GM13976 (cell line): Measurements from ENCODE around the gene TBC1D26.
"Not testable (repeated sequence)": the region's sequence is repeated elsewhere in the genome, so short reads cannot be mapped to it uniquely, and the experiment has no call there.

Experiments
- DNase-seq: peaks from one replicate; pipeline ENCODE4 v3.0.0; 2012; ENCODE audit warnings: low spot score
- in situ Hi-C: fragments of 300-500 bp; cut with MboI; formaldehyde crosslinking; loops from one replicate; pipeline ENCODE4 v1.12.0; 2022; ENCODE audit warnings: low sequenced_read_pairs, mixed read lengths, inconsistent platforms; ENCODE audit not compliant: unreplicated experiment

TBC1D26 gene

GRCh38 chr17:15731900-15732299 is at the start of gene TBC1D26:
TBC1D26 (plus strand) TSS chr17:15732283; CDS start chr17:15735349, 3,066 bp downstream.
- peak; percentile 1 for DNase-seq
- in situ Hi-C loops: not testable (repeated sequence)

GRCh38 chr17:15683135-15683534 is 48.9 kb upstream of the TBC1D26 start:
- in situ Hi-C loops: not testable (repeated sequence)

GRCh38 chr17:15683824-15684478 is 48.1 kb upstream of the TBC1D26 start, which contains the start of gene TRIM16:
TRIM16 (minus strand) TSS chr17:15684311; CDS start chr17:15651609, 32,702 bp downstream.
- peak; percentile 71 for DNase-seq

More at GRCh38 chr17:15683135-15683534, 48.9 kb upstream of the TBC1D26 start:
- peak; percentile 3 for DNase-seq

GRCh38 chr17:15687494-15687893 is 44.6 kb upstream of the TBC1D26 start:
- DNase-seq, in situ Hi-C loops: not testable (repeated sequence)

More at GRCh38 chr17:15683824-15684478, 48.1 kb upstream of the TBC1D26 start, which contains the start of gene TRIM16:
- in situ Hi-C loops: not testable (repeated sequence)

- DNase-seq, in situ Hi-C loops: not testable (repeated sequence)
These were observed 33.1 kb upstream of the TBC1D26 start for GRCh38 chr17:15698967-15699366.

GRCh38 chr17:15699413-15699924 is 32.6 kb upstream of the TBC1D26 start, which contains the start of gene ZNF286A:
ZNF286A (plus strand) TSS chr17:15699752; CDS start chr17:15700330, 578 bp downstream.
- peak; percentile 93 for DNase-seq
- in situ Hi-C loops: not testable (repeated sequence)

DNA sequence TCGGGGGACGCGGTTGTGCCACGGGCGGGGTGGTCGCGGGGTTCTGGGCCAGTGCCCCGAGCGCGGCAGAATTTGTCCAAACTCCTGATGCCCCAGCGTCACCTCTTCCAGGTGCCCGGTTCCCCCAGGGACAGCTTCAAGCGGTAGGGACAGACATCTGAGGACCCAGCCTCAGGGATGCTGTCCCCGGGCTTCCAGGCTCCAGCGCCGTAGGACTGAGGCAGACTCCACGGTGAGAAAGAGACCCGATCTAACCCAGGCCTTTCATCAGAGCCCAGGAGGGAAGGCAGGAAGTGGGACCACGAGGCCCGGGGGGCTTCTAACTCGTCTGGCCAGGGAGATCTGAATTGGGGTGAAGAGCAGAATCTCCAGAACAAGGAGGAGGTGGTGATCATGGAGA is 32.1 kb upstream of the TBC1D26 start:
- DNase-seq, in situ Hi-C loops: not testable (repeated sequence)

DNA sequence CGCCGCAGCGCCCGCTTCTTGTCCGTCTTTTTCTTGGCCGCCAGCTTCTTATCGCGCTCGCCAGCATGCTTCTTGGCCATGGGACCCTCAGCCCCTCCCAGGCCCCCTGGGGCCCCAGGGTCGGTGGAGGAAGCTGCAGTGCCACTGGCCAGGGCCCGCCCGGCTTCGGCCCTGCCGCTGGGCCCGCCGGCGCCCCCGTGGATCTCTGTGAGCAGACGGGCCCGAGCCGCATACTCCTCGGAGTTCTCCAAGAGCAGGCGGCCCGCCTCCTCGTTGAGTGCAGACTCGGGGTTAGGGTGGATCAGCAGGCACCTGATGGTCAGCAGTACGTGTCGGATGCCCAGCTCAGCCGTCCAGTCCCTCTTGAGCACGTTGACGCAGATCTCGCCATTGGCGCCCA is 27.8 kb upstream of the TBC1D26 start:
- DNase-seq, in situ Hi-C loops: not testable (repeated sequence)

DNA sequence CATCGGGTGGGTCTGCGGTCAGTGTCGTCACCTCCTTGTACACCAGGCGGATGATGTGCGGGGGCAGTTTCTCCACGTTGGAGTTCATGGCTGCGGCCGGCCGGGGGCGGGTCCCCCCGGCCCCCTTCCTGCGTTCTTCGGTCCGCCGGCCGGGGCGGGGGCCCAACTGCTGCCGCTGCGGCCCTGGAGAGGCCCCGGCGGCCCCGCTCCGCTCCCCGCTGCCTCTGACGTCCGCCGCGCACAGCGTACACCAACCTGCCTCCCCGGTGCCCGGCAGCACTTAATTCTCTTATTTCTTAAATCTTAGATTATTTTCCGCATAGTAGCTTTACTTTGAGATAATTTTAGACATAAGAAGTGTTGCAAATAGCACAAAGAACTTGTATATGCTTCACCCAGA is 27.3 kb upstream of the TBC1D26 start:
- DNase-seq, in situ Hi-C loops: not testable (repeated sequence)

DNA sequence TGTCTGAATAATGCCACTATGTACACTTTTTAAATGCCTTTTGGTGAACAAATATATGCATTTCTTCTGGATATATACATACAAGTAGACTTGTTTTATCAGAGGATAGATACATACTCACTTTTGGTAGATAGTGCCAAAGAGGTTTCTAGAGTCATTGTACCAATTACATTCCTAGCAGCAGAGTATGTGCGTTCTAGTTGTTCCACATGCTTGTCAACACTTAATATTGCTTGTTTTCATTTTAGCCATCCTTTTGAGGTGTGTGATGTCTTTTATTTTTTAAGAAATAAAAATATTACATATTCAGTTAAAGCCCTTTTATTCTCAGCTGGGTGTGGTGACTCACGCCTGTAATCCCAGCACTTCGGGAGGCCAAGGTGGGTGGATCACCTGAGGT is 23.2 kb upstream of the TBC1D26 start:
- in situ Hi-C loops: not testable (repeated sequence)

DNA sequence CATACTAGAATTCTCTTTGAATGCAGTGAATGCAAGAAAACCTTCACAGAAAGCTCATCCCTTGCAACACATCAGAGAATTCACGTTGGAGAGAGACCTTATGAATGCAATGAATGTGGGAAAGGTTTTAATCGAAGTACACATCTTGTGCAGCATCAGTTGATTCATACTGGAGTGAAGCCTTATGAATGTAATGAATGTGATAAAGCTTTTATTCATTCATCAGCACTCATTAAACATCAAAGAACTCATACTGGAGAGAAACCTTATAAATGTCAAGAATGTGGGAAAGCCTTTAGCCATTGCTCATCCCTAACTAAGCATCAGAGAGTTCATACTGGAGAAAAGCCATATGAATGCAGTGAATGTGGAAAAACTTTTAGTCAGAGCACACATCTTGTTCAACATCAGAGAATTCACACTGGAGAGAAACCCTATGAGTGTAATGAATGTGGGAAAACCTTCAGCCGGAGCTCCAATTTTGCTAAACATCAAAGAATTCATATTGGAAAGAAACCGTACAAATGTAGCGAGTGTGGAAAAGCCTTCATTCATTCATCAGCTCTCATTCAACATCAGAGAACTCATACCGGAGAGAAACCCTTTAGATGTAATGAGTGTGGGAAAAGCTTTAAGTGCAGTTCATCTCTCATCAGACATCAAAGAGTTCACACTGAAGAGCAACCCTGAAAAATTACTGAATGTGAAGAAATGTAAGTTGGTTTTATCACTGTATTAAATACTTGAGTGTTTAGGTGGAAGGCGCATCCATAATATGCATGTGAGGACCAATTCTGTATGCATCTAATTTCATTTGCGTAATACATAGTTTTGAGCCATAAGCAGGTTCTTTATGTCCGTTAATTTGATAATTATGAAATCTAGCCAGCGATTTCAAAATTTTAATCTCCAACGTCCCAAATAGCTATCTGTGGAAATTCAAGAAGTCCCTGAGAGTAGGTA is 15.2 kb upstream of the TBC1D26 start:
- DNase-seq, in situ Hi-C loops: not testable (repeated sequence)

More for the DNA sequence above, 23.2 kb upstream of the TBC1D26 start:
- not testable (repeated sequence) for DNase-seq

GRCh38 chr17:15730535-15730934 is 1.5 kb upstream of the TBC1D26 start:
- in situ Hi-C loops: not testable (repeated sequence)

GRCh38 chr17:15733174-15733789 is 1.2 kb downstream of the TBC1D26 start:
- in situ Hi-C loops, DNase-seq: not testable (repeated sequence)

More at GRCh38 chr17:15730535-15730934, 1.5 kb upstream of the TBC1D26 start:
- not testable (repeated sequence) for DNase-seq

DNA sequence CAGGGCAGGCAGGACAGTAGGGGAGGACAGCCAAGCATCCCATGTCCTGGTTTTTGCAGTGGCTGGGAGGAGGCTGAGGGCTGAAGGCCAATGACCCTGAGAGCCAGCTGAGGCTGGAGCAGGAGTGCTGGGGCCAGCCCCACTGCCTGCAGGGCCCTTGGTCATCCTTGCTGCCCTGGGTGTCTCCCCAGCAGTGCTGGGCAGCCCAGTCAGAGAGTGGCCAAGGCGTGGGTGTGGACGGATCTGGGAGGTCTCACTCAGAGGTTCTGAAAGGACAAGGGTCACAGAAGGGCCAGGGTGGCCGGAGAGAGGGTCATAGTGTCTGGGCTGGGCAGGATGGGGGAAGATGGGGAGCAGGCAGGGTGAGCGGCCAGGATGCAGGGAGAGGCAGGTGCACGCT is 4.5 kb downstream of the TBC1D26 start:
- DNase-seq, in situ Hi-C loops: not testable (repeated sequence)
